HG03060 (cell line): Measurements from ENCODE around the gene WWP2.
"Not testable (repeated sequence)": the region's sequence is repeated elsewhere in the genome, so short reads cannot be mapped to it uniquely, and the experiment has no call there.

ENCODE experiments used
- ATAC-seq: cut with Tn5 transposase; IDR thresholded peaks from one replicate; pipeline ENCODE4 v1.9.1; 2021; ENCODE audit warnings: low read depth, moderate number of reproducible peaks; ENCODE audit not compliant: unreplicated experiment

The WWP2 gene

GRCh38 chr16:69791391-69791847 is 29.3 kb downstream of the WWP2 start:
- not testable (repeated sequence) for ATAC-seq

GRCh38 chr16:69793526-69793925 is 31.4 kb downstream of the WWP2 start:
- no peak for ATAC-seq

- no peak for ATAC-seq
Measured at GRCh38 chr16:69794486-69794885, 32.4 kb downstream of the WWP2 start.

GRCh38 chr16:69796285-69797118 is 34.4 kb downstream of the WWP2 start:
- ATAC-seq: peak; percentile 47

GRCh38 chr16:69798466-69798865 is 36.3 kb downstream of the WWP2 start:
- ATAC-seq: no peak

- no peak for ATAC-seq
Measured at GRCh38 chr16:69799611-69800031, 37.5 kb downstream of the WWP2 start.

- ATAC-seq: no peak
Measured at GRCh38 chr16:69804297-69804696, 42.2 kb downstream of the WWP2 start.

- not testable (repeated sequence) for ATAC-seq
Measured at GRCh38 chr16:69806776-69807175, 44.6 kb downstream of the WWP2 start.

GRCh38 chr16:69812688-69813014 is 50.5 kb downstream of the WWP2 start:
- ATAC-seq: no peak

- no peak for ATAC-seq
Measured at GRCh38 chr16:69814078-69814477, 51.9 kb downstream of the WWP2 start.

GRCh38 chr16:69814561-69814960 is 52.4 kb downstream of the WWP2 start:
- no peak for ATAC-seq

- not testable (repeated sequence) for ATAC-seq
Measured at GRCh38 chr16:69815216-69815883, 53.2 kb downstream of the WWP2 start.

- ATAC-seq: no peak
Measured at GRCh38 chr16:69816996-69817395, 54.9 kb downstream of the WWP2 start.

- ATAC-seq: no peak
Measured at GRCh38 chr16:69818891-69819545, 56.9 kb downstream of the WWP2 start.

GRCh38 chr16:69820926-69821541 is 58.9 kb downstream of the WWP2 start:
- ATAC-seq: no peak

- ATAC-seq: no peak
Measured at GRCh38 chr16:69821844-69822173, 59.7 kb downstream of the WWP2 start.

- ATAC-seq: no peak
Measured at GRCh38 chr16:69822174-69822935, 60.2 kb downstream of the WWP2 start.

- ATAC-seq: peak; percentile 77
Measured at GRCh38 chr16:69823831-69824563, 61.9 kb downstream of the WWP2 start.

GRCh38 chr16:69824564-69825142 is 62.5 kb downstream of the WWP2 start:
- not testable (repeated sequence) for ATAC-seq
